PC-3 (cell line): Measurements from ENCODE around the gene UPK1B.

Experiments
- CTCF ChIP-seq: fragments of 300-600 bp; sonication (generic); conservative IDR thresholded peaks from 2 replicates; pipeline ENCODE4 v1.5.1; 2017; ENCODE audit warnings: antibody characterized with exemption, low read depth, mild to moderate bottlenecking, low read length
- EZH2 ChIP-seq: fragments of 300-600 bp; sonication (generic); IDR thresholded peaks from one replicate; pipeline ENCODE4 v1.6.1; 2017; ENCODE audit warnings: antibody characterized with exemption, mild to moderate bottlenecking, low read length; ENCODE audit not compliant: unreplicated experiment
- EZH2phosphoT487 ChIP-seq: fragments of 300-600 bp; sonication (generic); IDR thresholded peaks from 2 replicates; pipeline ENCODE4 v1.6.1; 2018; ENCODE audit warnings: mild to moderate bottlenecking, antibody characterized with exemption, low read length, borderline replicate concordance

GRCh38 chr3:119235151-119235550 is 61.8 kb downstream of the UPK1B start:
- TF ChIP-seq CTCF (no peak), EZH2 (no peak), EZH2phosphoT487 (no peak)
